Measurements from ENCODE around the gene DNAJC1.

The DNAJC1 gene

DNA sequence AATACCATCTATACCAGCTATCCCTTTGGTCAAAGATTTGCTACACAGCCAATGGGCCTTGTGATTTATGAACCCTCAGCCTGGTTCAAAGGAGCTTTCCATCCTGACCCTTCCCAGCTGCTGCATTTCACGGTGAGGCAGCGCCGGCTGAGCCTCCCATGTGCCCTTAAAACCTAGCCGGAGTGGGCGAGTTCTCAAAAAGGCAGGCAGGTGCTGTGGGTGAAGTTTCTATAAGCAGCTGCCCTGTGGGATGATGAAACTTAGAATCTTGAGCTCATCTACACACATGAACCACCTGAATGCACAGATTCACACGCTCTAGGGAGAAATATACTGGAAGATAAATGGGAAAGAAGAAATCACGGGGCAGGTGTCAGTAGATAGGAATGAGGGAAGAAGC lies 244.8 kb downstream of the DNAJC1 start:
- no peak for DNase-seq (ENCODE audit: low read depth)

DNA sequence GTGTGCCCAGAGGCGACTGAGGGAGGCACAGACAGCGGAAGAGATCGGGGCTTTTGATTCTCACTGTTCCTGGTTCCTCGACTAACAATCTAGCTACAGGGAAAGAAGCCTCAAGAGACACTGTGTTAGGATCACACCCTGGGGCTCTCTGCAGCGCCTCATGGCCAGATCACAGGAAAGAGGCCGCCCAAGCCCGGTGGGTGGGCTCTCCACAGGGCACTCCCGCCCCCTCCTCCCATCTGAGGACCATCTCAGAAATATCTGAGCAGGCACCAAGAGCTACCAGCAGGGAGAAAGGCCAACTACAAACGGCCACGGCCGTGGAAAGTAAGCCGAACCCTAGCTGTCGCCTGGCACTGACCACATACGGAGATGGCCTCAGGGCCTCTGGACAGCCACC lies 245.3 kb downstream of the DNAJC1 start:
- no peak for DNase-seq (ENCODE audit: low read depth)

DNA sequence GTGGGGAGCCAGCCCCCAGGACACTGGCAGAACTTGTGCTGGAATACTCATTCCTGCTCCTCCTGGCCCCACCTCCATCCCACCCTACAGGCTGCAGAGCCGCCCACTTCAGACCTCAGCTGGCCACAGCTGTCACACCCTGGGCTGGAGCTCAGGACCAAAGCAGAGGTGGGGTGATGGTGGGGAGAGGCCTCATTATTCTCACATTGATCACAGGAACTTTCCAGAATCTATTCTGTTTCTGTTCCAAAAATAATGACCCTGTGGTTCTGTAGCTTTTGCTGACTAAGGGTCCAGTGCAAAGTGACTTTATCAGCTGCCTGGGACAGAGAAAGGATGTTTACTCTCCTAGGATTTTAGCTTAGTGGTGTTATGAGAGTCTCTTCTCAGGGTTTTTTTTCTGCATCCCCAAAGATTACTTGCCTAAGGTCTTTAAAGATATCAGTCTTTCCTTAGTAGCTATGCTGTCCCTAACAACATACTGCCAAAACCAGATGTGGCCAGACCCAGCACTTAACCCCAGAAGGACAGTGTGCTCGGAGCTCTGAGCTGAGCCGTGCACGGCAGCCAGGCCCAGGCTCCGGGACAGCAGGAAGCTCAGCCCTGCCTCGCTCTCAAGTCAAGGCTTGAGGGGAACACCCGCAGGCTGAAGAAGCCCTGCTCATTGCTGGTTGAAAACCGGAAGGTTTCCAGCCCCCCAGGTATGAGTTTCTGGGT lies 246.2 kb downstream of the DNAJC1 start:
- DNase-seq (ENCODE audit: low read depth), result no peak

DNA sequence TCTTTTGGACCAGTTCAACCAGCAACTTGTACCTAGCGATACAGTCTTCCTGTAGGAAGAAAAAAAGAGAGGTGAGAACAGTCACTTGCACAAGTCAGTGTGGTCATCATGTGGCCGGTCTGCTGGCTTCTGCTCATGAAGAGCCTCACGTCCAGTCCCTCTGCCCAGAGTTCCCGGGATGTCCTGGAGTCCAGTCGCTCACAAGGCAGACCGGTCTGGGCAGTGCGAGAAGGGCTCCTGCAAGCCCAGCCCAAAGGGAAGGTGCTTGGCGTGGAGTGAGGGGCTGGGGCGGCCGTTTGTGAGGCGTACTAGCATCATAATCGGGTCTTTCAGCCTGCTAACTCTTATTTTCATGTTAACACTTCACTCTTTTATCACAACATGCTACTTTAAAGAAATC lies 246.8 kb downstream of the DNAJC1 start:
- DNase-seq (ENCODE audit: low read depth), result no peak

DNA sequence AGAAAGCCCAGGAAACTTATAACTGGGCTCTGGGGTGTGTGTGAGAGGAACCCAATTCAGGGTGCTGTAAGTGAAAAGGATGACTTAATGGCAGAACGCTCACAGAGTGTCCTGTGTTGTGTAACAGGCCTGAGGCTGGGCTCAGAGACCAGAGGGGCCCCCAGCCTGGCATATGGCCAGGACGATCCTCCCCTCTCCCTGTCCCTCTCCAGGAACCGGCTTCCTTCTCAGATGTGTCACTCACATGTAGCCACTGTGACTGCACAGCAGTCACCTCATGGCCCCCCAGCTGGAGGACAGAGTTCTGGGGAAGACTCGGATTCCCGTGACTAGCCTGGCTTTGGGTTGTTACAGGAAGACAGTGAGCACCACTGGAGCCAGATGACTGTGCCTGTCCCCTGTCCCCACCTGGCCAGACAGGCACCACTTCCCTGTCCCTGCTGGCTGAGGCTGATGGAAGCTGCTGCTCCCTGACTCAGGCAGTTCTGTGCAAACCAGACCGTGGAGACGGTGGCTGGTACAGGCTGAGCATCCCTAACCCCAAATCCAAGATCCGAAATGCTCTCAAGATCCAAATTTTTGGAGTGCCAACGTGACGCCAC lies 249.0 kb downstream of the DNAJC1 start:
- no peak for DNase-seq (ENCODE audit: low read depth)

DNA sequence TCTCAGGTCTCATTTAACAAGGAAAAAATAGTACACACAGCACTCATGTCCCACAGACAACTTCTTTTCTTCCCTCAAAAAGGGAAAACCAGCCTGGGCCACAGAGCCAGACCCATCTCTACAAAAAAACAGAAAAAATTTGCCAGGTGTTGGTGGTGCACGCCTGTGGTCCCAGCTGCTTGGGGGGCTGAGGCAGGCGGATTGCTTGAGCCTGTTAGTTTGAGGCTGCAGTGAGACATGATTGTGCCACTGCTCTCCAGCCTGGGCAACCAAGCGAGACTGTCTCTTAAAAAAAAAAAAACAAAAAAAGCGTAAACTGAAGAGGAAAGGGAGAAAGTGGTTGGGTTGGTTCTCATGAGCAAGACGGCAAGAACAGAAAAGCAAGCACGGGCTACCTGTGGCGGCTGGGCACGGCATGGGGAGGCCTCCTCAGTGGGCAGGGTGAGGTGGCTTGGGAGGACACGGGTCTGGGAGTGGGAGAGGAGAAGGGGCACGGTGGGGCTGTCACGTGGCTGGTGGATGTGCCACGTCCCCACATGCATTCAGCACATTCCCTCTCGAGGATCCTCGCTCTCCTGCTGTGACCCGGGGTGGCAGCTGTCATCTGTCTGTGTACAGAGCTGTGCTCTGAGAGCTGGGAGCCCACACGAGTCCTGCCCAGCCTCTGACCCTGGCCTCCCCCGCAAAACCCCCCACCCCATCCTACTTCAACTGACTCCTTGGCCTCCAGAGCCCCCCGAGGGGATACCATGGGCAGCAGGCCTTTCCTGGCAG lies 249.8 kb downstream of the DNAJC1 start:
- DNase-seq (ENCODE audit: low read depth), result no peak

DNA sequence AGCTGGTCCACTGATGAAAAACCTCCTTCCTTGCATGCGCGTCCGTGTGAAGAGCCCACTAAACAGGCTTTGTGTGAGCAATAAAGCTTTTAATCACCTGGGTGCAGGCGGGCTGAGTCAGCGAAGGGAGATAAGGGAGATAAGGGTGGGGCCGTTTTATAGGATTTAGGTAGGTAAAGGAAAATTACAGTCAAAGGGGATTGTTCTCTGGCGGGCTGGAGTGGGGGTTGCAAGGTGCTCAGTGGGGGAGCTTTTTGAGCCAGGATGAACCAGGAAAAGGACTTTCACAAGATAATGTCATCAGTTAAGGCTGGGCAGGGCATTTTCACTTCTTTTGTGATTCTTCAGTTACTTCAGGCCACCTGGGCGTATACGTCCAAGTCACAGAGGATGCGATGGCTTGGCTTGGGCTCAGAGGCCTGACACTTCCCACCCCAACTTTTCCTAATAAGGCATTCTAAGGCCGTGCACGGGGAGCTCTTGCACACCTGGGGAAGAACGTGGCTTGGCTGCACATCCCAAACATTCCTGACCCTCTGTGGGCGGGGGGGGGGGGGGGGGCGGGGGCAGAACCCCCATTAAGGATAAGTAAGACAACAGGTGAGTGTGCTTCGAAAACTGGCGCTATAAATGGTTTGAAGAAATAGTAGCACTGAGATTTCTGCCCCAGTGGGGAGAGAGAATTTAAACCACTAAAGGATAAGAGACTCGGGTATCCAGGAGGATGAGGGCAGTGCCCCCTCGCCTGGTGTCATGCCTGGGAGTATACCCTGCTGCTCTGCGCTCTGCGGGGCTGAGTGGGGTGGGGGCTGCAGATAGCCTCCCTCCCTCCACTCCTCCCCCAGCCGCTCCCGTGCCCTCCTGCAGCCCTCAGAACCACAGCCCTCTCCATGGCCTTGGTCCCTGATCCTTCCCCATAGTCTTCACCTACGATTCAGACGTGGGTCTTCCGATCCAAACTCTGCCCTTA lies 251.9 kb downstream of the DNAJC1 start:
- no peak for DNase-seq (ENCODE audit: low read depth)

DNA sequence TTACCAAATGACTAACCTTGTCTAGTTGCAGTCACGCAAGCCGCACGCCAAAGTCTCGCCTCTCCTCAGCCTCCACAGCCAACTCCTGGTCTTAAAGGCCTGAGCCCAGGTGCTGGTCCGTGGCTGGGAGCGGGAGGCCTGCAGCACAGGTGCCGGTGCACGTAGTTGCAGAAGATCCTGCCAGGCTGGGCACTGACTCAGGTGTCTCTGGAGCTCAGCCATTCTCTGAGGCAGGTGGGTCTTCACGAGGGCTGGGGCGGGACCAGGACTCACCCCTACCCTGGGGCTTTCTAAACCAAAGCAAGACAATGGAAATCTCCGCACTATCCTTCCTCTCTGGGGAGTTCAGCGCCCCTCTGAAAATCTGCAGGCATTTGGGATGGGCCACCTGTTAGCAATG lies 253.1 kb downstream of the DNAJC1 start:
- DNase-seq (ENCODE audit: low read depth), result no peak

DNA sequence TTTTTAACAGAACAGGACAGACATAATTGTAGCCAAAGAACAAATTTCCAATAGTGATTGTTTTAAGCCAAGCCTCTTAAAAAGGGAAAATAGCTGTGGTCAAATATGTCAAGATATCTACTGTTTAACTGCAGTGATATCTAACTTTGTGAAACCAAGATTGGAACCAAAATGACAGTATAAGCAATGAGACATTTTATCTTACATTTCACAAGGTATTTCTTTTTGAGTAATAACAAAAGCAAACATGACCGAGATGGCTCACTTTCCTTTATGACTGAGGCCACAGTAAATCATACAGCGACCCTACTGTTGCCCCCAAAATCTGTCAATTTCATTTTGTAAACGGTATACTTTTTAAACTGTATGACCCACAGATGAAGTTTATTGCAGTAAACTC lies 253.7 kb downstream of the DNAJC1 start:
- no peak for DNase-seq (ENCODE audit: low read depth)

DNA sequence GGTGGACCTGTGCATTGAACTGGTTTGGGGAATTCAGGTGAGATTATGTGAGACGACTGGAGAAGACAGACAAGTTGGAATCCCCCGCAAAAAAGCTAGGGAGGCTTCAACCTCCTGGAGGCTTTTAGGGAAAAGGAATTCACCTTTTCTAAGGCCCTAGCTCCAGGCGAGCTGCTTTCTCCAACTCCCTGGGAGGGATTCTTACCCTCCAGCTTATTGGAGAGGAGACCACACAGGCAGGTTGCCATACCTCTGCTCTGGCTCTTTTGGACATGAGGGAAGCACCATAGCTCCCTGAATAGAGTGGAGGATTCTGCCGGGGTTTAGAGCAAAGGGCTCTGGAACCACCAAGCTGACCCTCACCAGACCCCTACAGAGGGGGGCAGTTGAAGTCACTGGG lies 255.7 kb downstream of the DNAJC1 start:
- no peak for DNase-seq (ENCODE audit: low read depth)

DNA sequence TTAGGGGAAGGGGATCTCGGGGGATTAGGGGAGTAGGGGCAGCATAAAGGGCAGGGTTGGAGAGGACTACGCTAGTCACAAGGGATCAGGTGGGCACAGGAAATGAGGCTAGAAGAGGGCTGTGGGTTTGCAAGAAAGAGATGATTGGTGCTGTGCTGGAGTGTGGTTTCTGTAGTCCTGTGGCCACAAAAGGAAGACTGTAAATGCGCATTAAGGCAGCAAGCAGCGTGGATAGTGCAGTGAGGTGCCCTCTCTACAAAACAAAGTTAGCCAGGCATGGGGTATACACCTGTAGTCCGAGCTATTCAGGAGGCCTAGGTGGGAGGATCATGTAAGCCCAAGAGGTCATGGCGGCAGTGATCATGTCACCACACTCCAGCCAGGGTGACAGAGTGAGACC lies 257.4 kb downstream of the DNAJC1 start:
- DNase-seq (ENCODE audit: low read depth), result no peak

DNA sequence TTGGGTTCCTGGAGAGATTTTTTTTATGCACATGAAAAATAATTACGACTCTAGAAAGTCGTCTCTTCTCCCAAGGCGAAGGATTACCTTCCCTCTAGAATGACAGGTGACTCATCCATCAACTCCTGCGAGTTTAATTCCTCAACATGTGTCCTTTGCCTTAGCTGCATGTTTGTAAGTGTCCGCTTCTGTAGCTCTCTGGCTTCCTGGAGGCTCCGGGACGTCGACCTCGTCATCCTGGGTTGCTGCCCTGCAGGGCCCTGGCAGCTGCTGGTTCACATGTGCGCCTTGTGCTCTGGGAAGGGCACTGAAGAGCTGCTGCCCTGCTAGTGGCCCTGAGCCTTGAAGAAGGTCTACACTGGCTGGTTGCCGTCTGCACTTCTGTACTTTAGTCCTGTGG lies 259.3 kb downstream of the DNAJC1 start:
- DNase-seq (ENCODE audit: low read depth), result no peak

DNA sequence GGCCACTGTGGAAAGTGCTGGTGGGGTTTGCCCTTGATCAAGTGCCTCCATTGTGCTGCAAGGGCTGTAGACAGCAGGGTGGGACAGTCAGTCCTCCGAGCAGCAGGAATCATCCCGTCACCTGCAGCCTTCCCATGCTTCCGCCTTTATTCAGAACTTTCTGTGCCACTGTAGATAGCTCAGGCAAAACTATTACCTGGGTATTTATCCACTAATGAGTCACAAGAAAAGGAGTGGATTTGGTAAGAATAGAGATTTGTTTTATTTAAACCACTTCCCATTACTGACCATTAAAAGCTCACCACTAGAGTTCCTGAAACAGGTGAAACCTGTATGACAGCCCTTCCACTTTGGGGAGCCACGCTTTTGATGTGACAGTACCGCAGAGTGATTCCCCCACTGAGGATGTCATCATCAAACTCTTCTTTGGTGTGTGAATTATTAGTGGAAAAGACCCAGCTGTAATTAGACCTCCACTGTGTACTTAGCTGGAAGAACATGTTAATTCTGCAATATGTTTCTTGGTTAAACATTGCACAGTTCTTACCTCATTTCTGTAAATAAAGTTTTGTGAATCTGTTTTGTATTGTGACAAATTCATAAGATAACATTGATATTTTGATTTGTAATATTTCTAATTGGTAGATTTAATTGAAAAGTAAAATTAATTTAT lies 260.7 kb downstream of the DNAJC1 start:
- no peak for DNase-seq (ENCODE audit: low read depth)

DNA sequence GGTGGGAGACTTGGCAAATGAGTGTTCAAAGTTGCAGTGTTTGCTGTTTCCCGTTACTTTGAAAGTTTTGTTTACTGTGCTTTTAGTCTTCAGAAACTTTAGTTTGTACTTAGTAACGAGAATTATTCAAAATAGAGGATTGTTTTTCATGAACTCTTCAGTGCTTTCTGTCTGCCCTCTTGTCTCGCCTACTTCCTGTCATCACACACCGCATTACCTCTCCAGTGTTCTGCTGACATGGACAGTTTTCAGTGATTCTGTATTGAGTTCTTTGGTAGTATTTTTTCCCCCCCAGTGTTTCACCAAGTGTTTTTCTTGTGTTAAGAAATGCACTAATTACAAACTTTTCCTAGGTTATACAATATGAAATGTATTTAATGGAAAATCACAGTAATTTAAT lies 262.5 kb downstream of the DNAJC1 start:
- DNase-seq (ENCODE audit: low read depth), result no peak

DNA sequence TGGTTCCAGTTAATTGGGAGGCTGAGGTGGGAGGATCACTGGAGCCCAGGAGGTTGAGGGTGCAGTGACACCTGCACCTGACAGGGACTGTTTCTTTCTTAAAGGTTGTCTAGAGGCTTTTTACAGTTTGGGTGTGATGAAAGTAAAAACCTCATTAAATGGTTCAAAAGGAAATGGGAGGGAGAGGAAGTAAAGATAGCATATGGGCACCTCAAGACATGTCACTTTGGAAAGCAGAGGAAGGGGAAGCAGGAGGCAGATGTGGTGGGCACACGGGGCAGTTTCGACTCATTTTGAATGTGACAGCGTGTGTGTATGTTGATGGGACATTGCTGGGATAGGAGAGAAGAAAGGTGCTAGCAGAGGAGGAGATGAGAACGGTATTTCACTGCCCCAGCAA lies 266.4 kb downstream of the DNAJC1 start:
- no peak for DNase-seq (ENCODE audit: low read depth)

DNA sequence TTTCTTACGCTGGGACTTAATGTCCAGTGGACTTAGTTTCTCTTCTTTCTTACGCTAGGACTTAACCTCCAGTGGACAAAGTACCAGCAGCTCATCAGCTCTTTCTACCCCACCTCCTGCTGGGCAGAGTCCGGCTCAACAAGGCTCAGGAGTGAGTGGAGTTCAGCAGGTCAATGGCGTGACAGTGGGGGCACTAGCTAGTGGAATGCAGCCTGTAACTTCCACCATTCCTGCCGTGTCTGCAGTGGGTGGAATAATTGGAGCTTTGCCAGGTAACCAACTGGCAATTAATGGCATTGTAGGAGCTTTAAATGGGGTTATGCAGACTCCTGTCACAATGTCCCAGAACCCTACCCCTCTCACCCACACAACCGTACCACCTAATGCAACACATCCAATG lies 269.8 kb downstream of the DNAJC1 start:
- no peak for DNase-seq (ENCODE audit: low read depth)

DNA sequence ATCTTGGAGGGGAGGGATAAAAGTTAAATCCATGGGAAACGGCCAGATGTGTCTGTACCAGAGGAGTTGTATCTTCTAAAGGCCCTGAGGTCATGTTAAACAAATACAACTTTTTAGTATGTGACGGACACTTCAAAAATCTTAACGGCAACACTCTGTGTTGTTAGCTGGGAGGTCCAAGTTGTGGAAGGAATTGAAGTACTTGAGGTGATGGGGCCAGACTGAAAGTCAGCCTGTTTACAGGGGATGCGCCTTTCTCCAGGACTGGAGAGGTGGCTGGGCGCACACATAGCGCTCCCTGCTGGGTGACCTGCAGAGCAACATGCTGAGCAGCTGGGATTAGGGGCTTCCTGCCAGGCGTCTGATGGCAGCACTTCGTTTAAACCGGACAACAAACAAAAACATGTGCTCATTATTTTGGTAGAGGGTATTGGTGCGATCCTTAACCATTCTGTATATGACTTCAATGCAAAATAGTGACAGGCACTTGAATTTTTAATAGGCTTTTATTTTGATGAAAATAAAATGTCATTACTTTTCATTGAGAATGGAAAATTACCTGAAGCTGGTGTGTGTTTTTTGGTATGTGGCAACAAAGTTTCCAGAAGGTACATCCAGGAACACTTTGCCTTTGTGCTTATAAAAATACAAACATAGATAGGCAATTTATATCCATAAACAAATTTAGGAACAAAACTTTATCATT lies 271.3 kb downstream of the DNAJC1 start:
- no peak for DNase-seq (ENCODE audit: low read depth)

DNA sequence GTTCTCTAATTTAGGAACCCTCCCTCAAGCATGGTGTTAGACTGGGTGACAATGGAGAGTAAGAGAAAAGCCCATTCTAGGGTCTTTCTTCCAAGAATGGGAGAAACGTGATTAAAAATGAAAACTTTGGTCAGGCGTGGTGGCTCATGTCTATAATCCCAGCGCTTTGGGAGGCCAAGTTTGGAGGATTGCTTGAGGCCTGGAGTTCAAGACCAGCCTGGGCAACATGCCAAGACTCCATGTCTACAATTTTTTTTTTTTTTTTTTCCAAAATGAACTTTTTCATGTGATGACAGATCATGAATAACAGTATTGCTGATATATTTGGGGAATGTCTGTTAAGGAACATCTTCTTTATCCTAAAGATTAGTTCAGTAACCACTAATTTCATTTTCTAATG lies 274.9 kb downstream of the DNAJC1 start:
- DNase-seq (ENCODE audit: low read depth), result no peak

DNA sequence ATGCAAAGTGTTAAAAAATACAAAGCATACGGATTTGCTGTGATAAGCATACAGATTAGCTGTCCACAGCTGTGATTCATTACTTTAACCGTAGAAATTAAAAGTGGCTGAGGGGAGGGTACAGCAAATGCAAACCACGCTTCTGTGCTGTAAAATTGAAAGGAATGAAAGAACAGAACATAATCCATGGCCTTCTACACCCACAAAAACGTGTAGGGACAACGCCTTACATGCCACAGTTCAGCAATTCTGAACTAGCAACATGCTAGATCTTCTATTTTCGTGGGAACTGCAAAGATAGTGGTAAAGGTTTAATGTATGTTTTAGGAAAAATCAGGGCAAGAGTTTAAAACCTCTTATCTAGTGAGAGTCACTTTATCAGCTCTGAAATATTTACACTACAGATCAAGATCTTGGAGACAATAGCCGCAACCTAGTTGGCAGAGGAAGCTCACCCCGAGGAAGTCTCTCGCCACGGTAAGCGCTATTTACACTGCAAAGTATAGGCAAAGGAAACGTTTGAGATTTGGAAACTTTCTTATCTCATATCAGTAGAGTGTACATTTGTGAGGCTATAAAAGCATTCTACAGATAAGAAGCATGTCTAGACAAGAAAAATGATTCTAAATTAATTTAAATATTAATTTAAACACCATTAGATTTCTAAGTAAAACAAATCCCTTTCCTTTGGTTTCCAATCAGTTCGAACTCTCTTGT lies 275.9 kb downstream of the DNAJC1 start:
- no peak for DNase-seq (ENCODE audit: low read depth)

DNA sequence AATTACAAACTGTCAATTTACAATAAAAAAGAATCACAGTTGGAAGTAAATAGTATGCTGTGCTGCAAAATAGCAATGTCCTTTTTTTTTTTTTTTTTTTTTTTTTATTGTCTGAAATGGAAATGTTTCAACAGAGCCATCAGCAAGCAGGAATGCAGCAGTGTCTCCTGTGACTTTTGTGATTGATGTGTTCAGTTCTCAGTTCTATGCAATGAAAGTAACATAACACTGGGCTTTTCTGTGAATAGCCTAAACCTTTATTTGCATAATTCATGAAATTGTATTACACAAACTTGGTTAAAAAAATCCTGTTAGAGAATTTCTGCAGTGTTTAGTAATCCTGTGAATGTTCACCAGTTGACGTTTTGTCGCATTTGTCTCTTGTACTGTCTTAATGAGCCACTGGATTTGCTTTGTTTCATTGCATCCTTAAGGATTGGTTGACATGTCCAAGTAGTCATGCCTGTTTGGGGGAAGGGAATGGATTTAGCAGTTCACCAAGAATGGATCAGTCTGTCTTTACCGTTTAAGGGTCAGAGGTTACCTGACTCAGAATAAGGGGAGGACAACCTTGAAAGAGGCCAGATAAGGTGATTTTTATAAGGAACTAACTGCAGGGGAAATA lies 276.8 kb downstream of the DNAJC1 start:
- DNase-seq (ENCODE audit: low read depth), result no peak

Measured in HS-27A (cell line).